Stimulated activated CD8-positive, alpha-beta memory T cell treated with anti-CD3 and anti-CD28 coated beads, Interleukin-4, amount 100 ng/mL, for 48 hours (primary cell): ENCODE data around the gene TCF7L2.
"Not testable (repeated sequence)": the region's sequence is repeated elsewhere in the genome, so short reads cannot be mapped to it uniquely, and the experiment has no call there.

Experiments used
- DNase-seq: peaks from one replicate; pipeline ENCODE4 v3.0.0-alpha.2; 2020

The TCF7L2 gene

GRCh38 chr10:113103131-113103840 is 153.2 kb downstream of the TCF7L2 start:
- DNase-seq = no peak

DNA sequence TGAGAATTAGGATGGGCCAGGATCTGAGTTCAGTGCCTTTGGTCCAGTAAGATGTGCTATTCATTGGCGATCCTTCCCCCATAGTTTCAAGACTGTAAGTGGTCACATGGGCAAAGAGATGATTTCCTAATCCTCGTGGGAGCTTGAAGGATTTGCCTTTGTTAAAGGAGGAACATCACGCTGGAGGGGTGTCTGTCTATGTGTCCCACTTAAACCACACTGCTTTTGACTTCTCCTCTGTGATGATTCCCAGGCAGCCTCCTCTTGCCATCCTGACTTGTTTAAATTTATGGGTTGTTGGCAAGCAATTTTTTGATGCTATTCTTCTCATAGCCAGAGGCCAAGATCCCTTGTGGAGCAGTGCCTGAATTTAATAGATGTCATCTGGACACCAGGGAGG is 154.0 kb downstream of the TCF7L2 start:
- DNase-seq = no peak

- DNase-seq = peak; percentile 68
Observed at GRCh38 chr10:113108194-113108835, 158.3 kb downstream of the TCF7L2 start.

DNA sequence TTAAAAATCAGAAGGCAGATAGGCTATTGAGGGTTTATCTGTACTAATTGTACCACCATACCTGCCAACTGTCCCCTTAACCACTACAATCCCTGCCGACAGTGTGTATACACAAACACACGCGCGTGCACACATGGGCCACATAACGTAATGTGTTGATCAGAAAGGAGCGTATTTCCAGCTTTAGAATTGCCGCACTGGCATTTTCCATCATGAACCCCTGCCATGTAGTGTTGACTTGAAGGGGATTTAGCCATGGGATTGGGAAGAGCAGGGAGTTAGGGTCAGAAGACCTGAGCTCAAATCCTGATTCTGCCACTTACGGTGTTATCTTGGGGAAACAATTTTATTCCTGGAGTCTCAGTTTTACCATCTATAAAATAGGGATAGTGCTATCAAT is 158.9 kb downstream of the TCF7L2 start:
- DNase-seq = no peak

DNA sequence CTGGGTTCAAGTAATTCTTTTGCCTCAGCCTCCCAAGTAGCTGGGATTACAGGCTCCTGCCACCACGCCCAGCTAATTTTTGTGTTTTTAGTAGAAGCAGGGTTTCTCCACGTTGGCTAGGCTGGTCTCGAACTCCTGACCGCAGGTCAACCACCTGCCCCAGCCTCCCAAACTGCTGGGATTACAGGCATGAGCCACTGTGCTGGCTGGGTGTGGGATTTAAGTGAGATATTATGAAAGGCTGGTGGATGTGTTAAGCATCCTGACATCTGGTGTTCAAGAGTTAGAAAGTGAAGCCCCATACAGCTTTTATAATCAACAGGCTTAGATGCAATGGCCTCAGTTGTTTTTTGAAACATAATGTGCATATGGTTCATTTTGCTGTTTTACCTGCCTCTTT is 159.4 kb downstream of the TCF7L2 start:
- not testable (repeated sequence) for DNase-seq

DNA sequence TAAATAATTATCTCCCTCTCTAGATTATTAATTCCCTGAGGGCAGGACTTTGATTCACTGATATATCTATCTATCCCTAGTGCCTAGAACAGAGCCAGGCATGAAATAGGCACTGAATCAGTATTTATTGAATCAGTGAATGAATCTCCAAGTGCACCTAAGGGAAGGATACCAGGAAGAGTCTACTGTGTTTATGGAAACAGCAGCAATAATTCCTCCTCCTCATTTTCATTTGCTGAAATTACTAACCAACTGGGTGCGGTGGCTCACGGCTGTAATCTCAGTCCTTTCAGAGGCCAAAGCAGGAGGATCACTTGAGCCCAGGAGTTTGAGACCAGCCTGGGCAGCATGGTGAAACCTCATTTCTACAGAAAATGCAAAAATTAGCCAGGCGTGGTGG is 161.2 kb downstream of the TCF7L2 start:
- no peak for DNase-seq

DNA sequence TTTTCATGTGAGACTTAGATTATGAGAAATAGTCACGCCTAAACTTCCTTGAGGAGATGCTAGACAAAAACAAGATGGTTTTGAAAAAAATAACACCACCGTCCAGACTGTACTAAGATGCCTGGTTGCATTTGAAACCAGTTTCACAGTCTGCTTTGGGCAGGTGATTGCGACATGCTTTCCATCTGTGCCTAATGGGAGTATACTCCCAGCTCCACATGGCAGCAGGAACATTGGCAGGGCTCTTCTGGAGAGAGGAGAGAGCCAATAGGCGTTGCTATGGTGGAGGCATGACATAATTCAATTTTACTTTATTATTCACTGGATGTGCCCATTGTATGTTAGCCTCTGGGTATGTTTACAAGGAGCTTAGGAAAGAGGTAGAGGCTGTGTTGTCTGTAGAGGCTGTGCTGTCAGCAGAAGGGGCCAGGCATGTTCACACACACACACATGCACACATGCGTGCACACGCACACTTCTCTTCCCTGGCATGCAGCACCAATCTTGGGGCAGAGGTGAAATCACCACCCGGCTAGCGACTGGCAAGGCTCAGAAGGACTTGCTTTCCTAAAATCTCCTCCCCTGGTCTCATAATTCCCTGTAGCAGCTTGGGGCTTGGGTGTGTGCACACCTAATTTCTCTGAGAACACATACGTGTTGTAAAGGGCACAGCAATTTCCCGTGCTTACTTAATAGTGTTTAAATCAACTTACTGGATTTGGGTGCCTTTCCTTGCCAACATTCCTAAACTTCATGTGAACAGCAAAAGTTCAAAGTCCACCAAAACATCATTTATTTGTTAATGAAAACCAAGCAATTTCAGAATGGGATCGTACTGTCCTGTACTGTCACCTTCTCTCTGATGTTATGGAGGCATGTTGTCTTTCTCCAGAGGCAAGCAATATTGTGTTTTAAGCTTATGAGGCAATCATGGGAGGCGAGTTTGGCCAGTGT is 162.1 kb downstream of the TCF7L2 start:
- DNase-seq = no peak

DNA sequence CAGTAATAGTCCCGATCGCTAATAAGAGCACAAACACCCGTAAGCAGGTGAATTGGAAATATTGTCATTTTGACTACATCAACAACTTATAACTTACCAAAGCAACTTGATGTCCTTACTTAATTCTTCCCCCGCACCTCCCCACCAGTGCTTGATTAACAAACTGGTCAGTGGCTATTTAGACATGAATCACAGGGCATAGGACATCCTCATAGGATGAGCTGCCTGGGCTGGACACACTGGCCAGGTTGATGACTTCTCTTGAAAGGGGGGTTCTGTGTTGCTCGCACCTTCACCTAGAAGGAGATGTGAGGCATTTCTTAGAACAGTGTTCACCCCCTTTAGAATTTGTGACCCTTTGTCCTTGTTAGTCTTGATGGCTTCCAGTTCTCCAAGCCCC is 163.2 kb downstream of the TCF7L2 start:
- DNase-seq = no peak

GRCh38 chr10:113113918-113114317 is 163.9 kb downstream of the TCF7L2 start:
- no peak for DNase-seq

DNA sequence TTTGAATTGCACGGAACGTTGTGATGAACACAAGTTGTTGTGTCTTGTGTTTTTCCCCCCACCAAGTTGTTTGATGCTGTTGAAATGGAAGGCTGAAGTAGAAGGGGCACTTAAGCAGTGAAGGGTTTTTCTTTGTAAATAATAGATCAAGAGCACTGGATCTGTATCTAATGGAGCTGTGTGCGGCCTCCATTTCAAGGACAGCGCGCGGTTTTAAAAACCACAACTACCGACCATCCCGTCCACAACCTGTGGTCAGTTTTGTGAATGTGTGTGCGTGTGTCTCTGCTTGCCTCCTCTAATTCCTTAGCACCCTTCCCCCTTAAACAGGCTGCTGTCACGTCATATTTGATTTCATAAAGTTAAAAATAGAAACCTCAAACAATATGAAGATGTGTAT is 165.5 kb downstream of the TCF7L2 start:
- no peak for DNase-seq

DNA sequence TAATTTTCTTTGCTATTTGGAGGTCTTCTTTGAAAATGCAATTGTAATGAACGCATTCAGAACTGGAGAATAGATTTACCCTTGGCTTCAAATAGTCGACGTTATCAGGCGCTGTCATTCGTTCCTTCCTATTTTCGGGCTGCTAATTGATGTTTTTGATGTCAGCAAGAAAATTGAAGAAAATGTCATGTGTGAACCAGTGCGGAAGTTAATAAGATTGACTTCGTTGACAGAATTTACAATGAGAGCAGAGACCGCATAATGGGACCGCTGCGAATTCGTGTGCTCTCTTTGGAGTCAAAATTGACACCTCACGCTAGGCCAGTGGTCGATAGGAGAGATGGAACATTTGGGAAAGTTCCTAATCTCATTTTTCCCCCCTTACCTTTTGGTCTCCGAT is 168.8 kb downstream of the TCF7L2 start:
- DNase-seq = no peak

- no peak for DNase-seq
Observed at GRCh38 chr10:113119801-113120200, 169.8 kb downstream of the TCF7L2 start.

DNA sequence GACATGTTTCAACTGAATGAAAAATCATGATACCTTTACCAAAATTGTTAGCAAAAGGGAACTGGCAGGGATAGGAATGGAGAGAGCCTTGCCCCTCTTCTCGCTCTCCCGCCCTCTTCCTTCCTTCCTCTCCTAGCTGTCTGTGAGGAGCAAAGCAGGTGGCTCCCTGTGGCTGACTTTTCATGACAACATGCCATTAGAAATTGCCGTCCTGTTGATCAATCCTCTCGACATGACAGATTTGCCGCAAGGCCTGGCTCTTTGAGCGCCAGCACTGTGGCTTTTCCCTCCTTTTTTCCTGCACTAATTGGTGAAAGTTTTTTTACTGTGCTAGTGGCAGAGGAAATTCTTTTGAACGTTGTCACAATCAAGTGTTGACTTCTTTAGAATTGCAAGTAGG is 171.1 kb downstream of the TCF7L2 start:
- DNase-seq = no peak

GRCh38 chr10:113122947-113123346 is 172.9 kb downstream of the TCF7L2 start:
- no peak for DNase-seq

- DNase-seq = no peak
Observed at GRCh38 chr10:113124724-113125123, 174.7 kb downstream of the TCF7L2 start.

- DNase-seq = no peak
Observed at GRCh38 chr10:113125612-113126011, 175.6 kb downstream of the TCF7L2 start.

GRCh38 chr10:113126229-113127201 is 176.5 kb downstream of the TCF7L2 start:
- peak; percentile 52 for DNase-seq

GRCh38 chr10:113127261-113127900 is 177.3 kb downstream of the TCF7L2 start:
- DNase-seq = no peak

DNA sequence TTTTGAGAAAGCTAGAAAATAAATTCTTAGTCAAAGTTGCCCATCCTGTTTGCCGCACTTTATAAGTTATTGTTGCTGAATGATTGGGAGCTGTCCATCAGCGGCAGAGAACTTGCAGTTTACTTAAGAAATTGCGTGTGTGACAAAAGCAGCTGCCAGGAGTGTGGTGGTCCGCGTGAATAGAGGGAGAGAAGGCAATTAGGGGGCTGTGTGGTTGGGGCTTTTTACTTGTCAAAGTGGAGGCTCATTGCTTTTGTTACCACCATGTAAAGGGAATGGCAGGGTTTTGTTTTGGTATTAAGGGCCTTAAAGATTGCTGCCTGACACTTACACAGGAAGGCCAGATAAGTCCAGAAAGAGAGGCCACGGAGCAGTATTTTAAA is 177.8 kb downstream of the TCF7L2 start:
- DNase-seq = no peak

- DNase-seq = no peak
Observed at GRCh38 chr10:113128450-113129070, 178.5 kb downstream of the TCF7L2 start.

DNA sequence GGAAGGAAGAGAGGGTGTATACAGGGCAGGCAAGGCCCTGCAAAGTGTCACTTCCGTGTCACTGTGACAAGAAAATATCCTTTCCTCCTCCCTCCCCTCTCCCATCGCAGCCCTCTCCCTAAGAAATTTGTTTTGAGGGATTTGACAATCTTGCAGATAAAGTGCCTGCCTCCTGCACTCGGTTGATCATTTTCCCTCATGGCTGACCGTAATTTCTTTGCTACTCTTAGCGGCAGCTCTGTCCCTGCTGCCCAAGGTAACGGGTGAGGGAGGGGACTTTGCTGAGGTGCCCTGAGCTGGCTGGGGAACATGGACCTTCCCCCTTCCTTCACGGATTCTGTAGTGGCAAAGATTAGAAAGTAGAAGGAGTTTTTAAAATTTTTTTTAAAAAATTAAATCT is 179.1 kb downstream of the TCF7L2 start:
- DNase-seq = no peak
